GM21515 (cell line): Measurements from ENCODE around the gene PHYH.
"Not testable (repeated sequence)": the region's sequence is repeated elsewhere in the genome, so short reads cannot be mapped to it uniquely, and the experiment has no call there.

Experiments used
- ATAC-seq: cut with Tn5 transposase; IDR thresholded peaks from one replicate; pipeline ENCODE4 v1.9.1; 2021; ENCODE audit not compliant: unreplicated experiment

Gene PHYH

DNA sequence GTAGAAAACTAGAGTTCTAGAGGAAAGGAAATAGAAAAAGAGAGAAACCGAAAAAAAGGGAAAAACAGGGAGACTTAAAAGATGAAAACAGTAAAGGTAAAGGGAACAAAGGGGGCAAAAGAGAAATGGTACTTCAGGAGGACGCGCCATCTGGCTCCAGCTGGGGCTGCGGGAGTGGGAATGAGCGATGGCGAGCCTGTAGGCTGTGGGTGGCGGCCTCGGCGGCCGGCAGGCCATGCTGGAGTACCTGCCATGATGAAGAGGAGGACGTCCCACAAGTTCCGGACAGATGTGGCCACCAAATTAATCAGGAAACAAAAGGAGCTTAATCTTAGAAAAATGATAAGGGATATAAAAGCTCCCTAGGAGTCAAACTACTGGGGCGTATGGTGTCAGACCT is 21.7 kb upstream of the PHYH start:
- no peak for ATAC-seq

DNA sequence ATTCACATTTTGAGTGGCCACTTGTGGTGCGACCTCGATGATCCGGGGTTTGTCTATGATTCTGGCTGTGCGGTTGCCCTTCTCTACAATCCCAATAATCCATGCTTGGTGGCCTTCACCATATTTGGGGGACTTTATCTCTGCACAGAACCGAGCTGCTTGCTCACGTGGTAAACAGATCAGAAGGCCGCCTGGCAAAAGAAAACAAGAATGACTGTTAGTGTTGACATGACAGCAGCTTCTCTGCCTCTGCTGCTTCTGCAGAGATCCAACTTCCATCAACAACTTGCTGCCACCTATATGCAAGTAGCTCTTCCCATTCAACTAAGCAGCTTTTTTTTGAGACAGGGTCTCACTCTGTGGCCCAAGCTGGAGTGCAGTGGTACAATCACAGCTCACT is 19.3 kb upstream of the PHYH start:
- no peak for ATAC-seq

DNA sequence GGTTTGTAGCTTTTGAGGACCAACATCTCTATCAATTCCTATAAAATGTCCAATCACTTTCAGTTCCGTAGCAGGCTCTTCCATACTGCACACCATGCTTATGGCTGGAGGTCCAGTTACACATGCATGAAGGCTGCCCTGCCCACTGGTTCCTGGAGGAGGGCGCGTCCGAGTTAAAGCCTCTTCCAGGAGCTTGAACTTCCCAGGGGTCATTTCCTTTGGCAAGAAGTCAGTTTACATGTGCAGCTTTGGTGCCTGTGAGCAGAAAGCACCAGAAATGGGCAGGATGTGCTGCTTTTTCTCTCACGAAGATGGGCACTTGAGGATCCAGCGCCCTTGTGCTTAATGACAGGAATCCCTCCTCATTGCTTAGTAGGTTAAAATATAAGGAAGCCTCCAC is 17.6 kb upstream of the PHYH start:
- no peak for ATAC-seq

DNA sequence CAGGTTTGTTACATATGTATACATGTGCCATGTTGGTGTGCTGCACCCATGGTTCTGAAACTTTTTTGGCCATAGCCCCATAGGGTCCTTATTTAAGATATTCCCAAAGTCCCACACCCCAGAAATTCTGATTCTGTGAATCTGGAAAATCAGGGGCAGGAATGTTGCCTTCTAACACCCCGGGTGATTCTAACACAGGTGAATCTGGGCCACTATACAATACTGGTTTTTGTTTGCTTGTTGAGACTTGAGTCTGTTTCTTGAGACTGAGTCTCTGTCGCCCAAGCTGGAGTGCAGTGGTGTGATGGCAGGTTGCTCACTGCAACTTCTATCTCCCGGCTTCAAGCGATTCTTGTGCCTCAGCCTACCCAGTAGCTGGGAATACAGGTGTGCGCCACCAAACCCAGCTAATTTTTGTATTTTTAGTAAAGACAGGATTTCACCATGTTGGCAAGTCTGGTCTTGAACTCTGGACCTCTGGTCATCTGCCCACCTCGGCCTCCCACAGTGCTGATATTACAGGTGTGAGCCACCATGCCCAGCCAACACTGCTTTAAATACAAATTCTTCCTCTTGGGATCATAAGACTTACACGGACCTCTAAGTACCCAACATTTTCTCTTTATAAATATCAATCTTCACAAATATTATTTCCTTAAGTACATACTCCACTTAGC is 16.9 kb upstream of the PHYH start:
- ATAC-seq, result no peak

DNA sequence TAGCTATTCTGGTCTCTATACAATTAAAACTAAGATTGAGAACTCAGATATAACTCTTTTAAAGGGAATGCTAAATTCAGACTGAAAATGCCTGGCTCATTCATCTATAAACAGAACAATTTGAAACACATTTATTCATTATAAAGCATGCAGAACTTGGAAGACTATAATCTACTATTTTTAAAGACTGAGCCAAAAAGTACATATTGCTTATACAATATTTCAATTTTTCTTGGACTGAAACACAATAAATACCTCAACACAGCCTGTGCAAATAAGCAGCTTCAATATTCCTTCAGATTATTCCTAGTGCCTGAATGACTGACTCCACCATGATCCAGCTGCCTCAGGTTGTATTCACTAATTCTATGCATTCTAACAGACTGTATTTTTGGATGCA is 15.5 kb upstream of the PHYH start:
- no peak for ATAC-seq

DNA sequence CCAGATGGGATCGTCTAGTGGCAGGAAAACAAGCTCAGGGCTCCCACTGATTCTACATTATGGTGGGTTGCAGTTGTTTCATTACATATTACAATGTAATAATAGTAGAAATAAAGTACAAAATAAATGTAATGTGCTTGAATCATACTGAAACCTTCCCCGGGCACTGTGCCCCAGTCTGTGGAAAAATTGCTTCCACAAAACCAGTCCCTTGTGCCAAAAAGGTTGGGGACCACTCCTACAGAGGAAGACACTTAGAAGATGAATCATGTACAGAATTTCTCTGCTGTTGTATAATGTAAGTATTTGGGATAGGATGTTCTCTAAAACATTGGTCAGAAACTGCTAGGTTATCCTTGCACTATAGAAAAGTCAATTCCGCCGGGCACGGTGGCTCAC is 11.3 kb upstream of the PHYH start:
- ATAC-seq, result no peak

DNA sequence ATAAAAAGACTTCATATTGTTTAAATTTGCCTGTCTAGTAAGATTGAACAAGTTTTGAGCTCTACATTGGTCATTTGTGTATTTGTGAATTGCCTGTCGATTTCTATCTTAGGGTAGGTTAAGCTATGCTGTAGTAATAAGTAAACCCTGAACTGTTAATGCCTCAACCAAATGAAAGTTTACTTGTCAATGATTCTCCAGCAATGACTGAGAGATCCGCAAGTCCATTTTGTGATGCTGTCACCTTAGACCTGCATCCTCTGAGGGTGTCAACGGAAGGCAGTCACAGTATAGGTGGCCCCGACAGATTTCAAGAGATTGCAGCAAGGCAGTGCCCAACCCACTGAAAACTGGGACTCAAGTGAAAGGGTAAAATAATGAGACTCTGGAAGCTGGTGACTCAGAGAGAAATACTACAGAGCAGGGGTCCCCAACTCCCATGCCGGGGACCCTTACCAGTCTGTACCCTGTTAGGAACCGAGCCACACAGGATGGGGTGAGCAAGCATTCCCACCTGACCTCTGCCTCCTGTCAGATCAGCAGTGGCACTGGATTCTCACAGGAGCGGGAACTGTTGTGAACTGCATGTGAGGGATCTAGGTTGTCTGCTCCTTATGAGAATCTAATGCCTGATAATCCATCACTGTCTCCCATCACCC is 10.8 kb upstream of the PHYH start:
- ATAC-seq, result no peak

DNA sequence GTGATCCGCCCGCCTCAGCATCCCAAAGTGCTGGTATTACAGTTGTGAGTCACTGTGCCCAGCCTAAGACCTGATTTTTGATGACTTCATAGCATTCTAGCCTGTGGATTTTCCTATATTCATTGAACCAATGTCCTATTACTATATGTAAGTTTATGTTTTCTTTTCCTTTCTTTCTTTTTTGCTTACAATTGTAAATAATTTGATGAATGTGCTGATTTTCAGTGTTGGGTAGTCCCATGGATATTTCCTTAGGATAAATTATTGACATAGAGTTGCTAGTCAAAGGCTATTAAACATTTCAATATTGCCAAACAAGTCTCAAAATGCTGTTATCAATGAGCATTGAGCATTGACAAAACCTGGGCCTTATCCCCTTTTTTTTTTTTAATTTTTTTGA is 9.9 kb upstream of the PHYH start:
- no peak for ATAC-seq

DNA sequence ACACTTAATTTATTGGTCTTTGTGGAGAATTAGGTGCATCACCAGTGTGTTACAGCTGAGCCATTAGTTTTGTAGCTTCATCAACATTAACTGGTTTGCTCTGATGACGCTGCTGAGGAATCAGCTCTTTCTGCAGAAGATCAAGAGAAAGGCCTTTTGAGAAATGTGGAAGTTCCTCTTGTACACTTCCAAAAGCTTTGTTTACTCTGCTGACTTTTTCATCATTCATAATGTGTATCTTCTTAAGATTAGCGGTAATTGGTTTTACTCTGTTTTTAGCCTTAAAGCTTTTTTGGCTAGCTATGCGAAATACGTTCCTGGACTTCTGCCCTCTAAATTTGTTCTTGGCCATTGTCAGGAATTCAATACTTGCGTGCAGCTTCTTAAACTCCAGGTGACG is 8.2 kb upstream of the PHYH start:
- no peak for ATAC-seq

DNA sequence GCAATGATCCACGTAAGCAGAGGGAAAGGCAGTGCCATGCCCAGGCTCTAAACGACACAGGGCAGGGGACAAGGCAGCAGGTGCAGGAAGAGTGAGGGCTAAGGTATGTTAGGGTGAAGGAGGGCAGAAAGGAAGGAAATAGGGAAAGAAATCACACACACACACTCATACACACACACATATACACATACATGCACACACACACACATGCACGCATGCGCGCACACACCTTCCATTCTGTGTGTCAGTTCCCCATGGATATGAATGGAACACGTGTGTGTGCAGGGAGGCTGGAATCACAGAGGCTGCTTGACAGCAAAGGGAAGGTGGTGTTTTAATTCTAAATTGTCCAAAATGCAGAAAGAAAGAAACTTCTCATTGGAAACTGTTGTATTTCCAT is 6.2 kb upstream of the PHYH start:
- no peak for ATAC-seq

DNA sequence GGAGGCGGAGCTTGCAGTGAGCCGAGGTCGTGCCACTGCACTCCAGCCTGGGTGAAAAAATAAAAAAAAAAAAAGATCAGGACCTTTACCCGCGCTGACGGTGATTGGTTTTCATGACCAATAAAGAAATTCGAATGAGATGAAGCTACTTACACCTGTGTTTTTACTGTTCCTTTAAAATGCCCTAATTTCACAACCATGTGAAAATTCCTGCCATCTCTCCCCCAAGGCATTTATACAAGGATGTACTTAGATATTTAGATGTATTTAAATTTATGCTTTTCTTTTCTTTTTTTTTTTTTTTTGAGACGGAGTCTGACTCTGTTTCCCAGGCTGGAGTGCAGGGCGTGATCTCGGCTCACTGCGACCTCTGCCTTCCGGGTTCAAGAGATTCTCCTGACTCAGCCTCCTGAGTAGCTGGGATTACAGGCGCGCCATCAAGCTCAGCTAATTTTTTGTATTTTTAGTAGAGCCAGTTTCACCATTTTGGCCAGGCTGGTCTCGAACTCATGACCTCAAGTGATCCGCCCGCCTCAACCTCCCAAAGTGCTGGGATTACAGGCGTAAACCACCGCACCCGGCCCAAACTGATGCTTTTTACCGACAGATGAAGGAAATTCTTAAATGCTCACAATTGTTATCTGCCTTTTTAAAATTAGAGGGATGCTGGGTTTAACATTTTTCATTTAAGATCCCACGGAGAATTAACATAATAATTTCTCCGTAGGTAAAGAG is 3.1 kb upstream of the PHYH start:
- no peak for ATAC-seq

DNA sequence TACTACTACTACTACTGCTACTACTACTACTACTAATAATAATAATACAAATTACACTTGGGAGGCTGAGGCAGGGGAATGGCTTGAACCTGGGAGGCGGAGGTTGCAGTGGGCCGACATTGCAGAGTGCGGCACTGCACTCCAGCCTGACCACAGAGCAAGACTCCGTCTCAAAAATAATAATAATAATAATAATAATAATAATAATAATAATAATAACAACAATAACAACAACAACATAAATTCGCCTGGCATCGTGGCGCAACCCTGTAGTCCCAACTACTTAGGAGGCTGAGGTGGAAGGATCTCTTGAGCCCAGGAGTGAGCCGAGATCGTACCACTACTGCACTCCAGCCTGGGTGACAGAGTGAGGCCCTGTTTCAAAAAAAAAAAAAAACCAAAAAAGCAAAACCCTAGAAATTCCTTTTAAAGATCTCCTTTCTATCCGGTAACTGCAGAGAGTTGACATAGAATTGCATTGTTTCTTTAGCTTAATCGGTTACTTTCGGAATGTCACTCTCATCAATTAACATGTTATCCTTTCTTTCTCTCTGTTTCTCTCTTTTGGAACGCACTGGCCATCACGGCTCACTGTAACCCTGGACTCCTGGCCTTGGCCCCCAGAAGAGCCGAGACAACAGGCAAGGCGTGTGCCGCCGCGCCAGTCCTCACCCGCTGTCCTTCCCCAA is 972 bp downstream of the PHYH start:
- no peak for ATAC-seq

DNA sequence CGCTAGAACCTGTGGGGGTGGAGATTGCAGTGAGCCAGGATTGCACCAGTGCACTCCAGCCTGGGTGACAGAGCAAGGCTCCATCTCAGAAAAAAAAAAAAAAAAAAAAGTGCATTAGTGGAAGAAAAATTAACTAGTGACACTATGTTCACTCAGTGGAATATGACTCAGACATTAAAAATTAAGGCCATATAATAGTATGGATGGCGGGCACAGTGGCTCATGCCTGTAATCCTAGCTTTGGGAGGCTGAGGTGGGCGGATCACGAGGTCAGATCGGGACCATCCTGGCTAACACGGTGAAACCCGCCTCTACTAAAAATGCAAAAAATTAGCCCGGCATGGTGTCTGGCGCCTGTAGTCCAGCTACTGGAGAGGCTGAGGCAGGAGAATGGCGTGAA is 3.4 kb downstream of the PHYH start:
- no peak for ATAC-seq

DNA sequence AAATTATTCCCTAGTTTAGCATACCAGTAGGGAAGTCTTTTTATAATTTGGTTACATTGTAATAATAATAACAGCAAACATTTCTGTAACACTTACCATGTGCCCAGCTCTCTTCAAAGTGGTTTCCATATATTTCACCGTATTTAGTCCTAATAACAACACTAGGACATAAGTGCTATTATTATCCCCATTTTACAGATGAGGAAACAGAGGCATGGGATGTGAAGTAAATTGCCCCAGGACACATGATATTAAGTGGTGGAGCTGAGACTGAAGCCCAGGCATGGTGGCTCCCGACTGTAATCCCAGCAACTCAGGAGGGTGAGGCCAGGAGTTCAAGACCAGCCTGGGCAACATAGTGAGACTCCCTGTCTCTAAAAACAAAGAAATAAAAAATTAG is 5.1 kb downstream of the PHYH start:
- ATAC-seq, result no peak

DNA sequence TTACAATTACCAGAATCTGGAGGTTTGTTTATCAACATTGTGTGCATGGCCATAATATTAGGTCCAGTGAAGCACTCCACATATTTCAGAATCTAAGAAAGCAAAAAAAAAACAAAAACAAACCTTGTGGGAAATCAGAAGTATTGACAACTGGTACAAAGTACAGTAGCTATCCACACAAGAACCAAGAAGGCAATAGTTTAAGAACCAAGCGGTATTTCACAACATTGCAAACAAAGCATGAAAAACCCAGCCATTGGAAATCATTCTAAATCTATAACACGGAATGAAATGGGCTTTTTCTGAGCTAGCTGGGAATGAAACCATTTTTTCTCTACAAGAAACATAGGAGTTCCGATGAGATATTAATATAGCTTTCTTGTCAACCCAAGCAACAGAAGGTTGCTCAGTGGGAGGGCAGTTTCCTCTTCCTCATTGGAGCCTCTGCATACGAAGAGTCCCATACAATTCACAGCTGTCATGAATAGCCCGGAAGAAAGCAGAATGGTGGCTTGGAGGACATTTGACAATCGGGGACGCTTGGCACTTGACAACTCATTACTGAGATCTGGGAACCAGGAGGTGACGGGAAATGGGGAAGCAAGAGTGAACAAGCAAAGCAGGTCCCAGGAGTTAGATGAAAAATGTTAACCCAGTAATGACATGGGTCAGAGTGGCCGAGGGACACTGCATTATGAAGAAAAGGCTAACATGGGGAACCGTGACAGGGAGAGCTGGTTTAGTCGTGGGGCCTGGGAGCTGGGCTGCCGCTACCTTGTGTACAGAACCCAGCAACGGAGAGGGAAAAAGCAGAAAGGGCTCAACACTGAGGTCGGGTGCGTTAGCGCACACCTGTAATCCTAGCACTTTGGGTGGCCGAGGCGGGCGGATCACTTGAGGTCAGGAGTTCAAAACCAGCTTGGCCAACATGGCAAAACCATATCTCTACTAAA is 7.8 kb downstream of the PHYH start:
- ATAC-seq, result no peak

DNA sequence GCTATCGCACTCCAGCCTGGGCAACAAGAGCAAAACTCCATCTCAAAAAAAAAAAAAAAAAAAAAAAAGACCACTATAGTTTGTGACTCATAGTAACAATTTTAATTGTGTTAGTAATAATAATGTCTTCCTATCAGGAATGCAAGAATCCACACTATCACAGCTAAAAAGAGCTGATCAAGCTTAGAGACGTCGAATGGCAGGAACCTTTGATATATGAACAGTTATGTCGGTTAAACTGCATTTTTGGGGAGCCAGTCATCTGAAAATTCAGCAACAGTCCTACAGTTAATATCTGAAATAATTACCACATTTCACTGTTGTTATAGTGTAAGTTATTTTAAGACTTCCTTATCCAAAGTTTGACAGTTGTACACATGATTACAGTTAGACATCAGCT is 8.8 kb downstream of the PHYH start:
- ATAC-seq, result no peak

DNA sequence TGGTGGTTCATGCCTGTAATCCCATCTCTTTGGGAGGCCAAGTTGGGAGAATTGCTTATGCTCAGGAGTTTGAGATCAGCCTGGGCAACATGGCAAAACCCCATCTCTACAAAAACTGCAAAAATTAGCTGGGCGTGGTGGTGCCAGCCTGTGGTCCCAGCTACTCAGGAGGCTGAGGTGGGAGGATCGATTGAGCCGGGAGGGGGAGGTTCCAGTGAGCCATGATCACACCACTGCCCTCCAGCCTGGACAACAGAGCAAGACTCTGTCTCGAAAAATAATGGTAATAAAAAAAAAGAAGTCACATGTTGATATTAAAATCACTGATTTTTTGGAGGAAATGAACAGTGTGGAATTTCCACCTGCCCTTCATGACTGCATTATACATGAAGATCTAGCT is 15.8 kb downstream of the PHYH start:
- ATAC-seq, result no peak

DNA sequence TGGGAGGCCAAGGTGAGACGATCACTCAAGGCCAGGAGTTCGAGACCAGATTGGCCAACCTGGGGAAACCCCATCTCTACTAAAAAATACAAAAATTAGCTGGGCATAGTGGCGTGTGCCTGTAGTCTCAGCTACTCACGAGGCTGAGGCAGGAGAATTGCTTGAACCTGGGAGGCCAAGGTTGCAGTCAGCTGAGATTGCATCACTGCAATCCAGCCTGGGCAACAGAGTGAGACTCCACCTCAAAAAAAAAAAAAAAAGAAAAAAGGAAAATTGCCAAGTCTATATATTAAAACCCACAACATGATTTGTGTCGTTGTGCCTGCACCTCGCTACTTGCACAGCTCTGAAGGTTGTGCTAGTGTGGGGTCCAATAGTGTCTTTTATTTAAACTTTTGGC is 17.5 kb downstream of the PHYH start:
- not testable (repeated sequence) for ATAC-seq

DNA sequence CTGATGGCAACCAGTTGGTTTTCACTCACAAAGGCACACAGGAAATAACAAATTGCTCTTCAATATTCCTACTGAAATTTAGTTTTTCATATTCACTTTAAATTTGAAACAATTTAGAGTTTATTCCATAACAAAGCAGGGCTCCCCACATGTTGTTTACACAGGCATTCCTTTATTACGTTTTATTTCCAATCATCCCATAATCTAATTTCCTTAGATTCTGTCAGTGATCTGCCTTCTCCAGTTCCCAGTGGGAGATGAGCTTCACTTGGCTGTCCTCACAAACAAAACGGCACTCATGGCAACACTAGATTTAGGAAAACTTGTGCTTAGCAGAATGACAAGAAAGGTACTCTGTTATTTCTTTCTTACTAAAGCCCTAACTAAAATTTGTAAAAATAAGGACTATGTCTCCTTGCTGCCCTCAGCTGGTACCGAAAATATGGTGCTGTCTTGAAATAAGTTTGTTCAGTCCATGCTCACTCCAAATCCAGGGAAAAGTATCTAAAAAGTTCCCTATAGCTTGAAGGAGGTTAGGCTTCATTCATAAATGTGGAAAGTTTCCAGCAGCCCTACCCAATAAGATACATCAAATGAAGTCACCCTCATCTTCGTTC is 23.0 kb downstream of the PHYH start:
- no peak for ATAC-seq

DNA sequence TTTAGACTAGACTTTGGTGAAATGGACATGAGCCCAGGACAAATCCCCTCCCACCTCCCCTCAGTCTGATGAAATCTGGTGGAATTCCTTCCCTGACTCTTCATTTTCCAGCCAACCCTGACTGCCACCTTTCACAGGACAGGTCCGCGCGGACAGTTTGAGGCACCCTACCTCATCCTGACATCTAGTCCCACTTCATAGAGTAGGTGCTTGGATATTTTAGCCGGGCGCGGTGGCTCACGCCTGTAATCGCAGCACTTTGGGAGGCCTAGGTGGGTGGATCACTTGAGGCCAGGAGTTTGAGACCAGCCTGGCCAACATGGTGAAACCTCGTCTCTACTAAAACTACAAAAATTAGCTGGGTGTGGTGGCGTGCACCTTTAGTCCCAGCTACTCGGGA is 23.7 kb downstream of the PHYH start:
- not testable (repeated sequence) for ATAC-seq
